Activated CD8-positive, alpha-beta T cell treated with anti-CD3 and anti-CD28 coated beads for 36 hours (primary cell): Measurements from ENCODE around the gene MPC1. TPM values are rescaled to one million over a fixed set of nuclear protein-coding genes. Genes with fewer than 3 reads are reported as not detected.

Experiments
- ATAC-seq: fragments of 200-7000 bp; cut with Tn5 transposase; one replicate; pipeline ENCODE4 v1.10.0; 2021; ENCODE audit warnings: mild to moderate bottlenecking, moderate library complexity
- CTCF ChIA-PET: fragments of 350-600 bp; sonication (Branson Sonifier 250); formaldehyde crosslinking; loops from one replicate; lab custom pipeline; 2021; ENCODE audit warnings: antibody characterized with exemption; lab: Charles Lee
- POLR2A ChIA-PET: fragments of 350-600 bp; sonication (Branson Sonifier 250); formaldehyde crosslinking; loops from one replicate; lab custom pipeline; 2021; ENCODE audit warnings: antibody characterized with exemption; lab: Charles Lee
- DNase-seq: peaks from one replicate; pipeline ENCODE4 v3.0.0-alpha.2; 2020
- H3K27ac Mint-ChIP-seq: one replicate; pipeline ENCODE4 v1.8.0; 2021; ENCODE audit warnings: mild to moderate bottlenecking, mixed read lengths
- H3K27me3 Mint-ChIP-seq: one replicate; pipeline ENCODE4 v1.8.0; 2021; ENCODE audit warnings: mixed read lengths
- H3K36me3 Mint-ChIP-seq: one replicate; pipeline ENCODE4 v1.8.0; 2021; ENCODE audit warnings: low read depth, mixed read lengths
- H3K4me1 Mint-ChIP-seq: one replicate; pipeline ENCODE4 v1.8.0; 2021; ENCODE audit warnings: low read depth, mixed read lengths
- H3K4me3 Mint-ChIP-seq: one replicate; pipeline ENCODE4 v1.8.0; 2021; ENCODE audit warnings: mild to moderate bottlenecking, moderate library complexity, mixed read lengths
- H3K9me3 Mint-ChIP-seq: one replicate; pipeline ENCODE4 v1.8.0; 2021; ENCODE audit warnings: mixed read lengths
- CTCF ChIP-seq: fragments of 200-600 bp; IDR thresholded peaks from one replicate; pipeline ENCODE4 v1.8.0; 2022; ENCODE audit warnings: antibody characterized with exemption, mild to moderate bottlenecking
- intact Hi-C: fragments of 100-400 bp; cut with micrococcal nuclease; formaldehyde crosslinking; loops from one replicate; pipeline ENCODE4 v1.10.0; 2022
- total RNA-seq, 2 experiments: library from RNA; stranded (reverse); gene quantifications; one replicate each; pipeline ENCODE4 v1.2.3, GENCODE V29; 2021

MPC1 gene
- total RNA-seq, 2 experiments from 2014 or later: 17.4 to 20.3 TPM

GRCh38 chr6:166423051-166423745, 40.5 kb upstream of the MPC1 start:
- Mint-ChIP-seq H3K36me3 (no peaks in the 10 kb centered on the region), H3K4me1 (peaks cover 31% of the 10 kb centered on the region), H3K27ac (no peak overlapping the region), H3K9me3 (no peaks in the 10 kb centered on the region), H3K27me3 (no peaks in the 10 kb centered on the region), H3K4me3 (no peak overlapping the region)
- no peak for ATAC-seq
- ChIA-PET CTCF (interaction anchor here (1.4 kb wide), 1 partner anchor 12 kb away, joined by 3 read pairs; no protein-coding TSS in a partner anchor), POLR2A (interaction anchor here (1.2 kb wide), 1 partner anchor 12 kb away, joined by 3 read pairs; no protein-coding TSS in a partner anchor)
- no peak for TF ChIP-seq CTCF
- intact Hi-C loops: no loop called here
- DNase-seq: no peak

GRCh38 chr6:166422201-166422940, 39.6 kb upstream of the MPC1 start:
- DNase-seq (no peak), ATAC-seq (no peak)
- TF ChIP-seq CTCF: no peak
- Mint-ChIP-seq H3K27ac (no peak overlapping the region), H3K9me3 (no peaks in the 10 kb centered on the region), H3K36me3 (no peaks in the 10 kb centered on the region), H3K27me3 (no peaks in the 10 kb centered on the region), H3K4me3 (no peak overlapping the region), H3K4me1 (peaks cover 39% of the 10 kb centered on the region)
- ChIA-PET CTCF (interaction anchor here (1.4 kb wide), 1 partner anchor 13 kb away, joined by 3 read pairs; no protein-coding TSS in a partner anchor), POLR2A (no interaction called here)
- intact Hi-C loops: no loop called here

GRCh38 chr6:166420351-166420750, 37.6 kb upstream of the MPC1 start:
- CTCF ChIA-PET: no interaction called here
- no peak for ATAC-seq
- H3K36me3 Mint-ChIP-seq: peaks cover 13% of the 10 kb centered on the region
- peaks cover 11% of the 10 kb centered on the region for H3K9me3 Mint-ChIP-seq
- no peak overlapping the region for H3K4me3 Mint-ChIP-seq
- no peaks in the 10 kb centered on the region for H3K27me3 Mint-ChIP-seq
- POLR2A ChIA-PET: no interaction called here
- H3K27ac Mint-ChIP-seq: no peak overlapping the region
- no peak for DNase-seq
- peaks cover 59% of the 10 kb centered on the region for H3K4me1 Mint-ChIP-seq
- intact Hi-C loops: no loop called here
- TF ChIP-seq CTCF: no peak

GRCh38 chr6:166419717-166420116, 37.0 kb upstream of the MPC1 start:
- no peak for DNase-seq
- intact Hi-C loops: no loop called here
- Mint-ChIP-seq H3K27ac (peak overlapping the region; percentile 75), H3K36me3 (peaks cover 13% of the 10 kb centered on the region), H3K27me3 (no peaks in the 10 kb centered on the region), H3K4me3 (no peak overlapping the region), H3K4me1 (peaks cover 65% of the 10 kb centered on the region), H3K9me3 (peaks cover 11% of the 10 kb centered on the region)
- ATAC-seq: no peak
- CTCF ChIA-PET: interaction anchor here (1.0 kb wide), 1 partner anchor 15 kb away, joined by 4 read pairs; no protein-coding TSS in a partner anchor
- POLR2A ChIA-PET: no interaction called here
- no peak for TF ChIP-seq CTCF

GRCh38 chr6:166419286-166419685, 36.5 kb upstream of the MPC1 start:
- Mint-ChIP-seq H3K27ac (peak overlapping the region; percentile 75), H3K9me3 (peaks cover 11% of the 10 kb centered on the region), H3K27me3 (no peaks in the 10 kb centered on the region), H3K36me3 (peaks cover 15% of the 10 kb centered on the region), H3K4me3 (peak overlapping the region; percentile 20), H3K4me1 (peaks cover 69% of the 10 kb centered on the region)
- DNase-seq (peak; percentile 88), ATAC-seq (peak; percentile 59)
- ChIA-PET POLR2A (no interaction called here), CTCF (interaction anchor here (1.0 to 1.5 kb wide), 2 partner anchors 16 to 19 kb away, joined by 3 to 4 read pairs; no protein-coding TSS in a partner anchor)
- intact Hi-C loops: no loop called here
- TF ChIP-seq CTCF: no peak
